Common myeloid progenitor, CD34-positive (primary cell): Measurements from ENCODE around the gene DHCR7.

ENCODE experiments used
- CTCF ChIA-PET: fragments of 350-600 bp; sonication (Branson Sonifier 250); formaldehyde crosslinking; loops from one replicate; lab custom pipeline; 2021; ENCODE audit warnings: antibody characterized with exemption; lab: Charles Lee
- POLR2A ChIA-PET: fragments of 350-600 bp; sonication (Branson Sonifier 250); formaldehyde crosslinking; loops from one replicate; lab custom pipeline; 2021; ENCODE audit warnings: antibody characterized with exemption; lab: Charles Lee
- DNase-seq, 3 donors: peaks; one replicate each; pipeline versions ENCODE4 v3.0.0 to v3.0.0-alpha.2; 2013
- H3K27ac ChIP-seq, 2 experiments: 1 replicate in 1 of 2; 2 replicates in 1 of 2; pipeline ENCODE4 v1.7.0; 2013; ENCODE audit warnings: inconsistent platforms in 2 of 2, low read length in 2 of 2, mild to moderate bottlenecking in 2 of 2, low read depth in 1 of 2, moderate library complexity in 1 of 2; ENCODE audit not compliant: severe bottlenecking in 2 of 2, insufficient read depth in 1 of 2, poor library complexity in 1 of 2
- H3K27me3 ChIP-seq, 5 experiments: replicated peaks in 2 of 5; 1 replicate in 3 of 5; 2 replicates in 2 of 5; pipeline versions ENCODE4 v1.6.1 to v1.7.0; 2013; ENCODE audit warnings: low read length in 4 of 5, mild to moderate bottlenecking in 2 of 5, moderate library complexity in 2 of 5, inconsistent platforms in 1 of 5; ENCODE audit not compliant: insufficient read depth in 5 of 5, control insufficient read depth in 4 of 5
- H3K36me3 ChIP-seq, 4 experiments: 1 replicate in 2 of 4; 2 replicates in 2 of 4; pipeline versions ENCODE4 v1.6.1 to v1.7.0; 2013; ENCODE audit warnings: low read length in 3 of 4, control low read depth in 1 of 4, mild to moderate bottlenecking in 1 of 4; ENCODE audit not compliant: control insufficient read depth in 4 of 4, insufficient read depth in 4 of 4
- H3K4me1 ChIP-seq, 4 experiments: 1 replicate in 3 of 4; 2 replicates in 1 of 4; pipeline versions ENCODE4 v1.6.1 to v1.7.1; 2013; ENCODE audit warnings: low read length in 3 of 4, mild to moderate bottlenecking in 3 of 4, control low read depth in 1 of 4, inconsistent platforms in 1 of 4, moderate library complexity in 1 of 4; ENCODE audit not compliant: control insufficient read depth in 4 of 4, insufficient read depth in 4 of 4; ENCODE audit errors: control extremely low read depth in 1 of 4
- H3K4me3 ChIP-seq, 7 experiments: 1 replicate in 4 of 7; 2 replicates in 3 of 7; pipeline versions ENCODE4 v1.5.1 to v1.7.0; 2013; ENCODE audit warnings: mild to moderate bottlenecking in 7 of 7, low read length in 6 of 7, moderate library complexity in 6 of 7, inconsistent platforms in 2 of 7, low read depth in 2 of 7, control low read depth in 1 of 7; ENCODE audit not compliant: insufficient read depth in 4 of 7, control insufficient read depth in 1 of 7; ENCODE audit errors: extremely low read depth in 1 of 7
- H3K9me3 ChIP-seq, 5 experiments: 1 replicate in 4 of 5; 2 replicates in 1 of 5; pipeline versions ENCODE4 v1.6.1 to v1.7.1; 2013; ENCODE audit warnings: low read length in 4 of 5, mild to moderate bottlenecking in 2 of 5, inconsistent platforms in 1 of 5, low read depth in 1 of 5, moderate library complexity in 1 of 5; ENCODE audit not compliant: control insufficient read depth in 4 of 5, insufficient read depth in 2 of 5; ENCODE audit errors: control extremely low read depth in 1 of 5
- WGBS: methylation state at CpG from one replicate; pipeline ENCODE4 v1.1.5; 2013; ENCODE audit not compliant: insufficient coverage; 5-methylcytosine and 5-hydroxymethylcytosine counted together

Gene DHCR7

GRCh38 chr11:71456831-71457230 lies 8.6 kb upstream of the DHCR7 start:
- no peaks in the 10 kb centered on the region for H3K9me3 ChIP-seq
- H3K4me3 ChIP-seq = no peak overlapping the region
- H3K36me3 ChIP-seq = peaks cover 10 to 69% (median 53%) of the 10 kb centered on the region in 4 experiments
- ChIA-PET POLR2A (no interaction called here), CTCF (no interaction called here)
- no peak for DNase-seq
- no peak overlapping the region for H3K27ac ChIP-seq
- no peaks in the 10 kb centered on the region for H3K27me3 ChIP-seq
- peaks cover 8 to 24% (median 19%) of the 10 kb centered on the region in 4 experiments for H3K4me1 ChIP-seq
- 96% methylated on average over 9 of the region's 10 CpGs for WGBS

- 96% methylated on average over 5 of the region's 8 CpGs for WGBS
- ChIA-PET CTCF (no interaction called here), POLR2A (no interaction called here)
- Histone ChIP-seq H3K9me3 (no peaks in the 10 kb centered on the region), H3K36me3 (peaks cover 10 to 66% (median 51%) of the 10 kb centered on the region in 4 experiments), H3K4me1 (peaks cover 12 to 29% (median 25%) of the 10 kb centered on the region in 4 experiments), H3K27ac (no peak overlapping the region), H3K27me3 (no peaks in the 10 kb centered on the region), H3K4me3 (no peak overlapping the region)
- DNase-seq = no peak
These were observed 8.1 kb upstream of the DHCR7 start for GRCh38 chr11:71456294-71456693.

- 100% methylated on average over 1 of the region's 7 CpGs for WGBS
- CTCF ChIA-PET = no interaction called here
- peaks cover 12 to 42% (median 38%) of the 10 kb centered on the region in 4 experiments for H3K4me1 ChIP-seq
- H3K27ac ChIP-seq = no peak overlapping the region
- POLR2A ChIA-PET = no interaction called here
- peaks cover 7 to 52% (median 41%) of the 10 kb centered on the region in 4 experiments for H3K36me3 ChIP-seq
- H3K4me3 ChIP-seq = peak overlapping the region in 1 of 7 experiments; percentile 90
- H3K9me3 ChIP-seq = no peaks in the 10 kb centered on the region
- no peak for DNase-seq
- H3K27me3 ChIP-seq = no peaks in the 10 kb centered on the region
These were observed 6.4 kb upstream of the DHCR7 start for GRCh38 chr11:71454470-71455113.

GRCh38 chr11:71453918-71454304 lies 5.7 kb upstream of the DHCR7 start:
- 70% methylated on average over 3 of the region's 7 CpGs for WGBS
- peak overlapping the region in 1 of 2 experiments; percentile 84 for H3K27ac ChIP-seq
- ChIA-PET POLR2A (no interaction called here), CTCF (interaction anchor here (1.6 kb wide), 1 partner anchor 109 kb away, joined by 5 read pairs; no protein-coding TSS in a partner anchor)
- no peaks in the 10 kb centered on the region for H3K27me3 ChIP-seq
- H3K36me3 ChIP-seq = peaks cover 7 to 45% (median 35%) of the 10 kb centered on the region in 4 experiments
- peaks cover 15 to 49% (median 44%) of the 10 kb centered on the region in 4 experiments for H3K4me1 ChIP-seq
- no peaks in the 10 kb centered on the region for H3K9me3 ChIP-seq
- H3K4me3 ChIP-seq = peak overlapping the region in 5 of 7 experiments; percentile 75 to 98 (median 90)
- DNase-seq = no peak

- Histone ChIP-seq H3K27ac (peak within 1 kb of the TSS; percentile 74 to 89), H3K27me3 (no peaks in the 10 kb centered on the region), H3K4me1 (peaks cover 15 to 54% (median 48%) of the 10 kb centered on the region in 4 experiments), H3K36me3 (peaks cover 7 to 38% (median 31%) of the 10 kb centered on the region in 4 experiments), H3K9me3 (no peaks in the 10 kb centered on the region), H3K4me3 (peak within 1 kb of the TSS; percentile 56 to 98 (median 87))
- CTCF ChIA-PET = interaction anchor here (1.0 to 1.6 kb wide), 2 partner anchors 110 to 113 kb away, joined by 3 to 5 read pairs; no protein-coding TSS in a partner anchor
- peak; percentile 89 to 95 (median 94) for DNase-seq
- WGBS = under 1% methylated on average over 57 of the region's 61 CpGs
- POLR2A ChIA-PET = interaction anchor here (1.0 kb wide), 1 partner anchor 16 kb away, joined by 3 read pairs; no protein-coding TSS in a partner anchor
These were observed 5.1 kb upstream of the DHCR7 start, which contains the start of gene NADSYN1 for GRCh38 chr11:71453037-71453917. NADSYN1 (plus strand) TSS chr11:71453203; CDS start chr11:71453297, 94 bp downstream.

- Histone ChIP-seq H3K36me3 (peaks cover 5 to 30% (median 24%) of the 10 kb centered on the region in 4 experiments), H3K9me3 (no peaks in the 10 kb centered on the region), H3K4me3 (peak overlapping the region; percentile 56 to 98 (median 87)), H3K4me1 (peaks cover 17 to 62% (median 52%) of the 10 kb centered on the region in 4 experiments), H3K27ac (peak overlapping the region; percentile 74 to 89), H3K27me3 (no peaks in the 10 kb centered on the region)
- 0% methylated on average over 27 of the region's 40 CpGs for WGBS
- POLR2A ChIA-PET = interaction anchor here (1.0 kb wide), 1 partner anchor 16 kb away, joined by 3 read pairs; no protein-coding TSS in a partner anchor
- CTCF ChIA-PET = interaction anchor here (1.0 to 1.6 kb wide), 2 partner anchors 111 to 114 kb away, joined by 3 to 5 read pairs; no protein-coding TSS in a partner anchor
- peak; percentile 80 to 82 (median 81) for DNase-seq
These were observed 4.2 kb upstream of the DHCR7 start for GRCh38 chr11:71452199-71453036.
